GM12878 (cell line): ENCODE results near the gene TMEM91. TPM values are rescaled to one million over a fixed set of nuclear protein-coding genes. Genes with fewer than 3 reads are reported as not detected.

Source experiments
- CBX3 ChIP-seq: fragments of 200-600 bp; sonication (generic); IDR thresholded peaks from 2 replicates; pipeline ENCODE4 v1.6.1; 2016; ENCODE audit warnings: low read depth, borderline replicate concordance
- DPF2 ChIP-seq: fragments of 450-650 bp; IDR thresholded peaks from 2 replicates; pipeline ENCODE4 v1.6.1; 2017; ENCODE audit warnings: mild to moderate bottlenecking
- NR2F1 ChIP-seq: fragments of 450-650 bp; conservative IDR thresholded peaks from 2 replicates; pipeline ENCODE4 v1.6.1; 2017; ENCODE audit warnings: mild to moderate bottlenecking
- SREBF2 ChIP-seq: IDR thresholded peaks from 2 replicates; pipeline ENCODE4 v1.6.1; 2012; ENCODE audit warnings: mild to moderate bottlenecking, low read length
- SRF ChIP-seq, 2 experiments: IDR thresholded peaks; 2 replicates each; pipeline ENCODE4 v1.6.1; 2011; ENCODE audit warnings: low read depth in 2 of 2, low read length in 2 of 2, mild to moderate bottlenecking in 1 of 2, moderate library complexity in 1 of 2
- TAF1 ChIP-seq: IDR thresholded peaks from 2 replicates; pipeline ENCODE4 v1.6.1; 2011; ENCODE audit warnings: mild to moderate bottlenecking, low read depth, low read length, borderline replicate concordance
- TCF12 ChIP-seq: IDR thresholded peaks from 2 replicates; pipeline ENCODE4 v1.6.1; 2011; ENCODE audit warnings: low read depth, mild to moderate bottlenecking, low read length
- ZSCAN29 ChIP-seq: fragments of 450-650 bp; IDR thresholded peaks from 2 replicates; pipeline ENCODE4 v1.6.1; 2017; ENCODE audit warnings: mild to moderate bottlenecking, moderate library complexity
- polyA plus RNA-seq, 11 experiments: library from polyadenylated mRNA; depleted of rRNA in 4 of 11; unstranded in 6 of 11; stranded (reverse) in 5 of 11; fragments of >200 nt; fragmentation: Nextera tagmentation in 4 of 11; fragmentation: Illumina TruSeq in 1 of 11; extraction: Ambion mirVana in 4 of 11; extraction: Trizol in 1 of 11; gene quantifications; 1 replicate in 1 of 11; 2 replicates in 10 of 11; pipeline versions ENCODE4 v1.2.1 to v1.2.3, GENCODE V29; 2011 to 2016; ENCODE audit warnings: inconsistent platforms in 2 of 11, missing spikeins in 2 of 11, low read depth in 1 of 11
- total RNA-seq, 4 experiments: library from RNA; depleted of rRNA in 3 of 4; stranded (reverse); fragments of >200 nt in 3 of 4; fragmentation: Illumina TruSeq in 1 of 4; extraction: Trizol in 1 of 4; gene quantifications; 2 replicates each; pipeline versions ENCODE4 v1.2.1 to v1.2.3, GENCODE V29; 2013 to 2021
- TF ChIP-seq, protein P1 (sequence below): fragments of 450-650 bp; IDR thresholded peaks from 2 replicates; pipeline ENCODE4 v1.6.1; 2016; ENCODE audit warnings: mild to moderate bottlenecking, moderate library complexity, borderline replicate concordance
- TF ChIP-seq, protein P2 (sequence below): fragments of 450-650 bp; IDR thresholded peaks from 2 replicates; pipeline ENCODE4 v1.6.1; 2018; ENCODE audit warnings: mild to moderate bottlenecking, low read depth, moderate library complexity; ENCODE audit not compliant: partially characterized antibody
- TF ChIP-seq, protein P3 (sequence below): IDR thresholded peaks from 2 replicates; pipeline ENCODE4 v1.6.1; 2011; ENCODE audit warnings: borderline replicate concordance, low read depth, mild to moderate bottlenecking, moderate library complexity, mixed read lengths, low read length; ENCODE audit not compliant: insufficient read depth; ENCODE audit errors: extremely low read length

TMEM91 gene
- total and polyA plus RNA-seq, 10 of the 15 experiments (the other 5 are each of a cell fraction or from before 2014, with no cell fraction given) = 1.5 to 5.5 (median 2.7) TPM

DNA sequence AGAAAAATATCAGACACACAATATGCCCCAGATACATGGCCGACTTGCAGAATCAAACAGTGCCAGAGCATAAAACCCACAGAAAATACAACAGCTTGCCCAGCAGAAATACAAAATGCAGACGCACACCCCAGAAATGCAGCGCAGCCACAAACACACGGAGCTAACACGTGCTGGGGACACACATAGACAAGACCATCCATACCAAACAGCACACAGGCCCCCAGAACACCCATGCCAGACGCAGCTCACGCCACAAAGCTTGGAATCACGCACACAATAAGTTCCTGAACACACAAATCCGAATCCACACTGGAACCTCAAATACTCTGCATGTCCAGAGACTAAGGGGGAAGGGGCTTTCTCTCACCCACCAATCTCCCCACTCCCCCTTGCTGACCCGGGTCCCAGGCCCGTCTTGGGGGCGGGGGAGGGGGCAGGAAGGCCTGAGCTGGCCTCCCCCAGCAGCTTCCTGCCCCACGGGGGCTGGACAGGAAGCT, 49.2 kb upstream of the TMEM91 start (continued):
- TF ChIP-seq, protein P1, sequence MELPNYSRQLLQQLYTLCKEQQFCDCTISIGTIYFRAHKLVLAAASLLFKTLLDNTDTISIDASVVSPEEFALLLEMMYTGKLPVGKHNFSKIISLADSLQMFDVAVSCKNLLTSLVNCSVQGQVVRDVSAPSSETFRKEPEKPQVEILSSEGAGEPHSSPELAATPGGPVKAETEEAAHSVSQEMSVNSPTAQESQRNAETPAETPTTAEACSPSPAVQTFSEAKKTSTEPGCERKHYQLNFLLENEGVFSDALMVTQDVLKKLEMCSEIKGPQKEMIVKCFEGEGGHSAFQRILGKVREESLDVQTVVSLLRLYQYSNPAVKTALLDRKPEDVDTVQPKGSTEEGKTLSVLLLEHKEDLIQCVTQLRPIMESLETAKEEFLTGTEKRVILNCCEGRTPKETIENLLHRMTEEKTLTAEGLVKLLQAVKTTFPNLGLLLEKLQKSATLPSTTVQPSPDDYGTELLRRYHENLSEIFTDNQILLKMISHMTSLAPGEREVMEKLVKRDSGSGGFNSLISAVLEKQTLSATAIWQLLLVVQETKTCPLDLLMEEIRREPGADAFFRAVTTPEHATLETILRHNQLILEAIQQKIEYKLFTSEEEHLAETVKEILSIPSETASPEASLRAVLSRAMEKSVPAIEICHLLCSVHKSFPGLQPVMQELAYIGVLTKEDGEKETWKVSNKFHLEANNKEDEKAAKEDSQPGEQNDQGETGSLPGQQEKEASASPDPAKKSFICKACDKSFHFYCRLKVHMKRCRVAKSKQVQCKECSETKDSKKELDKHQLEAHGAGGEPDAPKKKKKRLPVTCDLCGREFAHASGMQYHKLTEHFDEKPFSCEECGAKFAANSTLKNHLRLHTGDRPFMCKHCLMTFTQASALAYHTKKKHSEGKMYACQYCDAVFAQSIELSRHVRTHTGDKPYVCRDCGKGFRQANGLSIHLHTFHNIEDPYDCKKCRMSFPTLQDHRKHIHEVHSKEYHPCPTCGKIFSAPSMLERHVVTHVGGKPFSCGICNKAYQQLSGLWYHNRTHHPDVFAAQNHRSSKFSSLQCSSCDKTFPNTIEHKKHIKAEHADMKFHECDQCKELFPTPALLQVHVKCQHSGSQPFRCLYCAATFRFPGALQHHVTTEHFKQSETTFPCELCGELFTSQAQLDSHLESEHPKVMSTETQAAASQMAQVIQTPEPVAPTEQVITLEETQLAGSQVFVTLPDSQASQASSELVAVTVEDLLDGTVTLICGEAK = peak; percentile 79; the same call in 1 of the 2 replicates
- TF ChIP-seq SREBF2 (no peak), NR2F1 (no peak), SRF (IDR thresholded peaks at IDR 0.05; ENCODE audit: low read depth in 2 of 2, low read length in 2 of 2) (0 out of 4 replicates have a peak, but pooled peaks of 1 of the 2 experiments have one; percentile 12), TCF12 (no peak), TAF1 (no peak), ZSCAN29 (no peak; the same call in 1 of the 2 replicates), CBX3 (no peak), DPF2 (no peak)
- TF ChIP-seq, protein P2, sequence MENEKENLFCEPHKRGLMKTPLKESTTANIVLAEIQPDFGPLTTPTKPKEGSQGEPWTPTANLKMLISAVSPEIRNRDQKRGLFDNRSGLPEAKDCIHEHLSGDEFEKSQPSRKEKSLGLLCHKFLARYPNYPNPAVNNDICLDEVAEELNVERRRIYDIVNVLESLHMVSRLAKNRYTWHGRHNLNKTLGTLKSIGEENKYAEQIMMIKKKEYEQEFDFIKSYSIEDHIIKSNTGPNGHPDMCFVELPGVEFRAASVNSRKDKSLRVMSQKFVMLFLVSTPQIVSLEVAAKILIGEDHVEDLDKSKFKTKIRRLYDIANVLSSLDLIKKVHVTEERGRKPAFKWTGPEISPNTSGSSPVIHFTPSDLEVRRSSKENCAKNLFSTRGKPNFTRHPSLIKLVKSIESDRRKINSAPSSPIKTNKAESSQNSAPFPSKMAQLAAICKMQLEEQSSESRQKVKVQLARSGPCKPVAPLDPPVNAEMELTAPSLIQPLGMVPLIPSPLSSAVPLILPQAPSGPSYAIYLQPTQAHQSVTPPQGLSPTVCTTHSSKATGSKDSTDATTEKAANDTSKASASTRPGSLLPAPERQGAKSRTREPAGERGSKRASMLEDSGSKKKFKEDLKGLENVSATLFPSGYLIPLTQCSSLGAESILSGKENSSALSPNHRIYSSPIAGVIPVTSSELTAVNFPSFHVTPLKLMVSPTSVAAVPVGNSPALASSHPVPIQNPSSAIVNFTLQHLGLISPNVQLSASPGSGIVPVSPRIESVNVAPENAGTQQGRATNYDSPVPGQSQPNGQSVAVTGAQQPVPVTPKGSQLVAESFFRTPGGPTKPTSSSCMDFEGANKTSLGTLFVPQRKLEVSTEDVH = no peak
- TF ChIP-seq, protein P3, sequence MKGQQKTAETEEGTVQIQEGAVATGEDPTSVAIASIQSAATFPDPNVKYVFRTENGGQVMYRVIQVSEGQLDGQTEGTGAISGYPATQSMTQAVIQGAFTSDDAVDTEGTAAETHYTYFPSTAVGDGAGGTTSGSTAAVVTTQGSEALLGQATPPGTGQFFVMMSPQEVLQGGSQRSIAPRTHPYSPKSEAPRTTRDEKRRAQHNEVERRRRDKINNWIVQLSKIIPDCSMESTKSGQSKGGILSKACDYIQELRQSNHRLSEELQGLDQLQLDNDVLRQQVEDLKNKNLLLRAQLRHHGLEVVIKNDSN = no peak
